Epithelial cell of esophagus (primary cell): ENCODE results near the gene LCN9.

Source experiments
- DNase-seq: peaks from one replicate; pipeline ENCODE4 v3.0.0; 2010; ENCODE audit warnings: low read depth
- H3K4me3 ChIP-seq: 2 replicates; pipeline ENCODE4 v1.5.1; 2011; ENCODE audit warnings: mild to moderate bottlenecking, low read length, control low read depth
- CTCF ChIP-seq: IDR thresholded peaks from 2 replicates; pipeline ENCODE4 v1.5.1; 2011; ENCODE audit warnings: low read depth, mild to moderate bottlenecking, low read length, control low read depth, inconsistent platforms; ENCODE audit not compliant: insufficient read depth; ENCODE audit errors: missing control alignments

Gene LCN9

GRCh38 chr9:135683401-135684034 is 20.4 kb downstream of the LCN9 start:
- no peak for TF ChIP-seq CTCF
- no peak overlapping the region for H3K4me3 ChIP-seq
- DNase-seq = no peak

GRCh38 chr9:135684691-135685090 is 21.6 kb downstream of the LCN9 start:
- no peak for DNase-seq
- no peak overlapping the region for H3K4me3 ChIP-seq
- no peak for TF ChIP-seq CTCF

- no peak for TF ChIP-seq CTCF
- no peak for DNase-seq
- H3K4me3 ChIP-seq = no peak overlapping the region
Measured at GRCh38 chr9:135687216-135687615, 24.1 kb downstream of the LCN9 start.

- TF ChIP-seq CTCF = no peak
- no peak overlapping the region for H3K4me3 ChIP-seq
- no peak for DNase-seq
Measured at GRCh38 chr9:135689011-135689410, 25.9 kb downstream of the LCN9 start.

- H3K4me3 ChIP-seq = no peak overlapping the region
- no peak for TF ChIP-seq CTCF
- no peak for DNase-seq
Measured at GRCh38 chr9:135690836-135691570, 27.9 kb downstream of the LCN9 start.

GRCh38 chr9:135692410-135692809 is 29.3 kb downstream of the LCN9 start:
- TF ChIP-seq CTCF = no peak
- peak; percentile 8 for DNase-seq
- no peak overlapping the region for H3K4me3 ChIP-seq

- TF ChIP-seq CTCF = no peak
- H3K4me3 ChIP-seq = no peak overlapping the region
Measured at GRCh38 chr9:135693265-135693664, 30.2 kb downstream of the LCN9 start.

More at GRCh38 chr9:135693265-135693664, 30.2 kb downstream of the LCN9 start:
- peak; percentile 5 for DNase-seq
